Measurements from ENCODE around the gene C19orf67. TPM values are rescaled to one million over a fixed set of nuclear protein-coding genes. Genes with fewer than 3 reads are reported as not detected.
A peak's percentile ranks its signal among the peaks of the same experiment; 100 is the strongest.

C19orf67 gene
- polyA plus RNA-seq (2013), result 0.19 TPM in 1 of 2 replicates, not detected in the other

DNA sequence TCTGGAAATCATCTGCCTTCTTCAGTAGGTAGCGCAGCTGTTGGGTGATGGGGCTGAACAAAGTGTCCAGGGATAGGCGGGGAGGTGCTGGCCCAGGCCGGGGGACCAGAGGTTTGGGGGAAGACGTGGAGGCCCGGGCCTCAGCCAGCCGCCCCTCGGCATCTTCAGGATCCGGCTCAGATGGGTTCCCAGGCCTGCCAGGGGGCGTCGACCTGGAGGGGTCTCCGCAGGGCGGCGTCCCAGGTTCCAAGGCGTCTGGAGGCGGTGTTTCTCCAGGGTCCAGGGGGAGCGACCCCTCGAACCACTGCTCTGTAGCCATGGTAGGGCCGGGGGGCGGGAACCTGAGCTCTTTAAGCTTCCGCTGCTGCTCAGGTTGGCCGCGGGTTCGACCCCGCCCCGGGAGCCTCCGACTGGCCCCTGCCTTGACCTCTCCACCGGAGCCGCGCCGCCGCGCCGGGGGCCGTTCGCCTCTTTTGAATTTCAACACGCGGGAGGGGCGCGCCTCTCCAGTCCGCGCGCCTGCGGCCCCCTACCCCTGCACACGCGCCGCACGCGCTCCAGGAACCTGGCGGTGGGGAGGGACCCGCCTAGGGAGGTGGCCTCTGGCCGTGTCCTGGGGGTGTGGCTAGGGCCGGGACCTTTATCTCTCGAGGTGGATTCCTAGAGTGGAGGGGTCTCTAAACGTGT is at the start of gene C19orf67:
TSS of gene C19orf67 (minus strand) at position 475 of the 687 bp plus-strand sequence. CDS start at position 319, 156 bp downstream.
- no peak within 1 kb of the TSS for H3K9ac ChIP-seq (ENCODE audit: low read length)
- H2BK120ac ChIP-seq (ENCODE audit: insufficient read depth, low read length, poor library complexity), result no peak within 1 kb of the TSS
- H2BK12ac ChIP-seq (ENCODE audit: low read length), result no peak within 1 kb of the TSS
- no peak within 1 kb of the TSS for H2AK5ac ChIP-seq (ENCODE audit: low read length)
- H3K4ac ChIP-seq (ENCODE audit: low read depth, low read length), result no peak within 1 kb of the TSS
- peaks cover 7 to 12% of the 10 kb centered on the region in 2 experiments for H3K4me1 ChIP-seq (ENCODE audit: control insufficient read depth in 1 of 2, insufficient read depth in 2 of 2, low read length in 2 of 2)
- peak within 1 kb of the TSS; percentile 21 for H4K91ac ChIP-seq (ENCODE audit: low read depth, low read length)
- no peak within 1 kb of the TSS for H3K14ac ChIP-seq (ENCODE audit: low read length)
- H3K4me2 ChIP-seq (ENCODE audit: low read length), result peak within 1 kb of the TSS; percentile 57
- H3K23ac ChIP-seq (ENCODE audit: low read length), result no peak within 1 kb of the TSS
- no peak within 1 kb of the TSS for H2AFZ ChIP-seq (ENCODE audit: insufficient read depth, low read length, poor library complexity)
- no peak within 1 kb of the TSS for H3K4me3 ChIP-seq (ENCODE audit: low read depth, low read length)
- peaks cover 9% of the 10 kb centered on the region for H3K79me2 ChIP-seq (ENCODE audit: control insufficient read depth, insufficient read depth, low read length, poor library complexity)
- H3K18ac ChIP-seq (ENCODE audit: low read length), result no peak within 1 kb of the TSS
- no peak within 1 kb of the TSS for H3K27ac ChIP-seq (ENCODE audit: low read depth, low read length)
- WGBS (ENCODE audit: extremely low coverage, insufficient coverage, insufficient read length), result no CpG with 5 or more reads among the region's 54 CpGs
- peak within 1 kb of the TSS; percentile 32 for H4K12ac ChIP-seq (ENCODE audit: low read depth, low read length)
- H3K79me1 ChIP-seq (ENCODE audit: low read length), result peaks cover 12% of the 10 kb centered on the region
- DNase-seq, result peak in 1 of 2 donors; percentile 40
- peak within 1 kb of the TSS; percentile 25 for H4K8ac ChIP-seq (ENCODE audit: low read depth, low read length)
- H2BK5ac ChIP-seq (ENCODE audit: low read depth, low read length, poor library complexity), result no peak within 1 kb of the TSS
- H3K9me3 ChIP-seq (ENCODE audit: insufficient read depth, low read depth, low read length), result no peaks in the 10 kb centered on the region
- peaks cover 17 to 18% of the 10 kb centered on the region in 2 experiments for H3K36me3 ChIP-seq (ENCODE audit: control insufficient read depth in 1 of 2, insufficient read depth in 2 of 2, low read length in 2 of 2)
- H3K27me3 ChIP-seq (ENCODE audit: insufficient read depth, low read length), result no peaks in the 10 kb centered on the region

DNA sequence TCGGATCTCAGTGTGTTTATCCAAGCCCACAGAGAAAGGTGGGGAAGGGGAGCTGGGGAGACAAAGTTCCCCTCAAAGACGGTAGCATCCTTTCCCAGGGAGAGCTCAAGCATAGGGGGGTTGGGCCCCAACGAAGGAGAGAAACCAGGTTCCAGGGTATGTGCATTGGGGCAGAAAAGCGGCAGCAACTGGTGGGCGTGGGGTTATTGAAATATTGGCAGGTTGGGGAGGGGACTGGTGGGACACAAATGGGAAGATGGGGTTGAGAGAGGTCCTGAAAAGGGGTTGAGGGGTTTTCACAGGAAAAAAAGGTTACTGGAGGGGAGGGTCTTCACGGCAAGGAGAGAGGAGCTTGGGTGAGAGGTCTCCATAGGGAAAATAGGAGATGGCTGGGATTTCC is 49.8 kb upstream of the C19orf67 start:
- H3K23ac ChIP-seq (ENCODE audit: low read length), result no peak overlapping the region
- no peak overlapping the region for H4K91ac ChIP-seq (ENCODE audit: low read depth, low read length)
- H3K9me3 ChIP-seq (ENCODE audit: insufficient read depth, low read depth, low read length), result no peaks in the 10 kb centered on the region
- H3K27ac ChIP-seq (ENCODE audit: low read depth, low read length), result no peak overlapping the region
- no peak overlapping the region for H4K8ac ChIP-seq (ENCODE audit: low read depth, low read length)
- no peak overlapping the region for H2AFZ ChIP-seq (ENCODE audit: insufficient read depth, low read length, poor library complexity)
- H3K18ac ChIP-seq (ENCODE audit: low read length), result peak overlapping the region; percentile 14
- H3K4me1 ChIP-seq (ENCODE audit: control insufficient read depth in 1 of 2, insufficient read depth in 2 of 2, low read length in 2 of 2), result peaks cover 7 to 21% of the 10 kb centered on the region in 2 experiments
- peak overlapping the region; percentile 93 for H3K4me2 ChIP-seq (ENCODE audit: low read length)
- peaks cover 7% of the 10 kb centered on the region for H3K79me1 ChIP-seq (ENCODE audit: low read length)
- no peaks in the 10 kb centered on the region for H3K27me3 ChIP-seq (ENCODE audit: insufficient read depth, low read length)
- H3K4me3 ChIP-seq (ENCODE audit: low read depth, low read length), result peak overlapping the region; percentile 31
- no peak overlapping the region for H3K14ac ChIP-seq (ENCODE audit: low read length)
- WGBS (ENCODE audit: extremely low coverage, insufficient coverage, insufficient read length), result no CpG with 5 or more reads among the region's 6 CpGs
- no peak overlapping the region for H2AK5ac ChIP-seq (ENCODE audit: low read length)
- peaks cover 6% of the 10 kb centered on the region for H3K79me2 ChIP-seq (ENCODE audit: control insufficient read depth, insufficient read depth, low read length, poor library complexity)
- H2BK12ac ChIP-seq (ENCODE audit: low read length), result no peak overlapping the region
- no peak overlapping the region for H2BK120ac ChIP-seq (ENCODE audit: insufficient read depth, low read length, poor library complexity)
- peak overlapping the region; percentile 21 for H3K9ac ChIP-seq (ENCODE audit: low read length)
- H3K4ac ChIP-seq (ENCODE audit: low read depth, low read length), result peak overlapping the region; percentile 64
- H2BK5ac ChIP-seq (ENCODE audit: low read depth, low read length, poor library complexity), result no peak overlapping the region
- no peak for DNase-seq
- no peak overlapping the region for H4K12ac ChIP-seq (ENCODE audit: low read depth, low read length)
- no peaks in the 10 kb centered on the region for H3K36me3 ChIP-seq (ENCODE audit: control insufficient read depth in 1 of 2, insufficient read depth in 2 of 2, low read length in 2 of 2)

DNA sequence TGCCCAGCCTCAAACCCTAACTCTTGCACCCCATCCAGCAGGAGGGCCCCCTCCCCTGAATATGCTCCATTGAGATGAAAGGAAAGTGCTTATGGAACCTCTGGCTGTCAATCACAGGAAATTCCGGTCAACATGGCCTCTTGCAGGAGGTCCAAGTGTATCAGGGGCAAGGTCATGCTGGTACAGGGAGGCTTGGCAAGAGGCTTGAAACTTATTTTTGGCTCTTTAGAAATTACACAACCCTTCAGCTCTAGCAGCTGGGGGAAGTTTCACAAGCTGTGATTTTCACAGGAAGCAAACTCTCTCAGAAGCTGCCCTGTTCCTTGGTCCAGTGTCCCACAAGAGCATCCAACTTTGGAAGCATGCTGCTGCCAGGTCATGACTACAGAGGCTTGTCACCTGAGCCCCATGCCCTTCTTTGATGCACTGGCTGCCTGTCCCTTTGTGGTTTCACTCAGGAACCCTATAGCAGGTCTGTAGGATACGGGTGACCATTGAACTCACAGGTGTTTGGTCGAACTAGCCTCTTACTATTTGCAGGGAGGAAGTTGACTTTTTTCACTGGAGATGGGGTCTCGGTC is 42.4 kb upstream of the C19orf67 start:
- H3K4me3 ChIP-seq (ENCODE audit: low read depth, low read length), result no peak overlapping the region
- no peak overlapping the region for H3K27ac ChIP-seq (ENCODE audit: low read depth, low read length)
- H3K23ac ChIP-seq (ENCODE audit: low read length), result no peak overlapping the region
- H3K4me2 ChIP-seq (ENCODE audit: low read length), result no peak overlapping the region
- peak; percentile 30 to 52 for DNase-seq
- H3K9me3 ChIP-seq (ENCODE audit: insufficient read depth, low read depth, low read length), result no peaks in the 10 kb centered on the region
- H3K9ac ChIP-seq (ENCODE audit: low read length), result no peak overlapping the region
- H3K79me2 ChIP-seq (ENCODE audit: control insufficient read depth, insufficient read depth, low read length, poor library complexity), result no peaks in the 10 kb centered on the region
- no peaks in the 10 kb centered on the region for H3K27me3 ChIP-seq (ENCODE audit: insufficient read depth, low read length)
- no peak overlapping the region for H2BK5ac ChIP-seq (ENCODE audit: low read depth, low read length, poor library complexity)
- H2AFZ ChIP-seq (ENCODE audit: insufficient read depth, low read length, poor library complexity), result no peak overlapping the region
- H2BK12ac ChIP-seq (ENCODE audit: low read length), result no peak overlapping the region
- no peaks in the 10 kb centered on the region for H3K79me1 ChIP-seq (ENCODE audit: low read length)
- no peak overlapping the region for H2AK5ac ChIP-seq (ENCODE audit: low read length)
- no peak overlapping the region for H4K8ac ChIP-seq (ENCODE audit: low read depth, low read length)
- no peak overlapping the region for H3K4ac ChIP-seq (ENCODE audit: low read depth, low read length)
- no peak overlapping the region for H2BK120ac ChIP-seq (ENCODE audit: insufficient read depth, low read length, poor library complexity)
- peaks cover 2 to 11% of the 10 kb centered on the region in 2 experiments for H3K36me3 ChIP-seq (ENCODE audit: control insufficient read depth in 1 of 2, insufficient read depth in 2 of 2, low read length in 2 of 2)
- no CpG with 5 or more reads among the region's 4 CpGs for WGBS (ENCODE audit: extremely low coverage, insufficient coverage, insufficient read length)
- no peak overlapping the region for H3K18ac ChIP-seq (ENCODE audit: low read length)
- H4K12ac ChIP-seq (ENCODE audit: low read depth, low read length), result no peak overlapping the region
- no peaks in the 10 kb centered on the region for H3K4me1 ChIP-seq (ENCODE audit: control insufficient read depth in 1 of 2, insufficient read depth in 2 of 2, low read length in 2 of 2)
- H3K14ac ChIP-seq (ENCODE audit: low read length), result no peak overlapping the region
- no peak overlapping the region for H4K91ac ChIP-seq (ENCODE audit: low read depth, low read length)

DNA sequence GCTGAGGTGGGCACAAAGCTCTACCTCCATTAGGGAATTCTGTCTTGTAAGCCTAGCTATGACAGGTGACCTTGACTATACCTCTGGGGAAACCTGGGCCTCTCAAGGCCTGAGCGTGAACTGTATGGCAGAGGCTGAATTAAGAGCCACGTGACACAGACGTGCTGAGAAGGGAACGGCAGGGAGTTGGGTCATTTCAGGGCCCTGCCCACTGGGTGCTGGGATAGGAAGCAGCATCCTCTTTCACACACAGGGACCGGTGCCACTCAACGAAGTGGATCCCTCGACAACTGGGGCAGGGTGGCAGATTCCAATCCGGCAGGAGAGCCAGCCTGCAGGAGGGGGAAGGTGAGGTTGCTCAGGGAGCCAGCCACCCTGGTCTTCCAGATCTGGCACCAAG is 41.6 kb upstream of the C19orf67 start:
- Histone ChIP-seq H2BK12ac (ENCODE audit: low read length) (no peak overlapping the region), H2AK5ac (ENCODE audit: low read length) (no peak overlapping the region), H3K9ac (ENCODE audit: low read length) (no peak overlapping the region), H3K9me3 (ENCODE audit: insufficient read depth, low read depth, low read length) (no peaks in the 10 kb centered on the region), H3K4me2 (ENCODE audit: low read length) (no peak overlapping the region), H4K12ac (ENCODE audit: low read depth, low read length) (no peak overlapping the region), H2AFZ (ENCODE audit: insufficient read depth, low read length, poor library complexity) (no peak overlapping the region), H2BK5ac (ENCODE audit: low read depth, low read length, poor library complexity) (no peak overlapping the region), H4K91ac (ENCODE audit: low read depth, low read length) (no peak overlapping the region), H3K36me3 (ENCODE audit: control insufficient read depth in 1 of 2, insufficient read depth in 2 of 2, low read length in 2 of 2) (peaks cover 6 to 13% of the 10 kb centered on the region in 2 experiments), H3K79me2 (ENCODE audit: control insufficient read depth, insufficient read depth, low read length, poor library complexity) (no peaks in the 10 kb centered on the region), H3K4me3 (ENCODE audit: low read depth, low read length) (no peak overlapping the region), H3K27ac (ENCODE audit: low read depth, low read length) (no peak overlapping the region), H3K27me3 (ENCODE audit: insufficient read depth, low read length) (no peaks in the 10 kb centered on the region), H3K14ac (ENCODE audit: low read length) (no peak overlapping the region), H3K18ac (ENCODE audit: low read length) (no peak overlapping the region), H3K4ac (ENCODE audit: low read depth, low read length) (no peak overlapping the region), H2BK120ac (ENCODE audit: insufficient read depth, low read length, poor library complexity) (no peak overlapping the region), H3K4me1 (ENCODE audit: control insufficient read depth in 1 of 2, insufficient read depth in 2 of 2, low read length in 2 of 2) (no peaks in the 10 kb centered on the region), H4K8ac (ENCODE audit: low read depth, low read length) (no peak overlapping the region), H3K79me1 (ENCODE audit: low read length) (no peaks in the 10 kb centered on the region), H3K23ac (ENCODE audit: low read length) (no peak overlapping the region)
- DNase-seq, result no peak
- no CpG with 5 or more reads among the region's 8 CpGs for WGBS (ENCODE audit: extremely low coverage, insufficient coverage, insufficient read length)

All from trophoblast cell (in vitro differentiated cells and primary cell).